GM18951 (cell line): ENCODE data around the gene GPHB5.
"Not testable (repeated sequence)": the region's sequence is repeated elsewhere in the genome, so short reads cannot be mapped to it uniquely, and the experiment has no call there.

Source experiments
- POLR2A ChIP-seq: IDR thresholded peaks from 4 replicates; pipeline ENCODE4 v1.6.1; 2011; ENCODE audit warnings: mild to moderate bottlenecking; ENCODE audit not compliant: insufficient read length, insufficient read depth; ENCODE audit errors: extremely low read depth
- in situ Hi-C: fragments of 300-500 bp; cut with MboI; formaldehyde crosslinking; loops from one replicate; pipeline ENCODE4 v1.12.0; 2022; ENCODE audit warnings: low sequenced_read_pairs, mixed read lengths, inconsistent platforms; ENCODE audit not compliant: unreplicated experiment

Gene GPHB5

GRCh38 chr14:63283884-63284248 is 34.9 kb downstream of the GPHB5 start:
- in situ Hi-C loops: no loop called here
- TF ChIP-seq POLR2A: no peak

- in situ Hi-C loops: no loop called here
- no peak for TF ChIP-seq POLR2A
These were observed 35.5 kb downstream of the GPHB5 start for GRCh38 chr14:63282997-63283883.

GRCh38 chr14:63279933-63280332 is 38.8 kb downstream of the GPHB5 start:
- in situ Hi-C loops: not testable (repeated sequence)

- in situ Hi-C loops: no loop called here
These were observed 41.0 kb downstream of the GPHB5 start for GRCh38 chr14:63277591-63278183.

GRCh38 chr14:63276492-63277342 is 42.0 kb downstream of the GPHB5 start:
- TF ChIP-seq POLR2A: no peak
- in situ Hi-C loops: no loop called here

More at GRCh38 chr14:63277591-63278183, 41.0 kb downstream of the GPHB5 start:
- TF ChIP-seq POLR2A: no peak

DNA sequence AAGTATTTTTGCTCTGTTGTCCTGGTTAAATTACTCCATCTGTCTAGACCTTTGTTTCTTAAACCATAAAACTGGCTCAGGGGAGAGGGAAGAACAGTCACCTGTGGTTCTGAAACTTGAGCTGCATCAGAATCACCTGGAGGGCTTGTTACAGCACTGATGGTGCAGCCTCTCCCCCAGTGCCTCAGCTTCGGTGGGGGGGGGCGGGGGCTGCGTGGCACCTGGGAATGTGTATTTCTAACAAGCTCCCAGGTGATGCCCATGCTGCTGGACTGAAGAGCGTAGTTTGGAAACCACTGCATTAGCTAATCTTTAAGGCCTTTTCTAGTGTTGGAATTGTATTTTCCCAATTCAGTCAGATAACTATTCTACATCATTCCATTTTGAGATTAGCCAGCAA is 42.7 kb downstream of the GPHB5 start:
- no peak for TF ChIP-seq POLR2A
- in situ Hi-C loops: no loop called here

GRCh38 chr14:63275611-63276010 is 43.1 kb downstream of the GPHB5 start:
- in situ Hi-C loops: no loop called here
- TF ChIP-seq POLR2A: no peak

GRCh38 chr14:63273717-63274655 is 44.7 kb downstream of the GPHB5 start:
- TF ChIP-seq POLR2A: no peak
- in situ Hi-C loops: loop anchor here (25.0 kb wide), 1 partner anchor 1112 kb away; no protein-coding TSS in a partner anchor

- no peak for TF ChIP-seq POLR2A
- in situ Hi-C loops: loop anchor here (25.0 kb wide), 1 partner anchor 1111 kb away; no protein-coding TSS in a partner anchor
These were observed 45.6 kb downstream of the GPHB5 start for GRCh38 chr14:63273129-63273528.

- no peak for TF ChIP-seq POLR2A
- in situ Hi-C loops: loop anchor here (25.0 kb wide), 1 partner anchor 1107 kb away; no protein-coding TSS in a partner anchor
These were observed 49.0 kb downstream of the GPHB5 start for GRCh38 chr14:63269561-63270225.

GRCh38 chr14:63268771-63269170 is 50.0 kb downstream of the GPHB5 start:
- in situ Hi-C loops: loop anchor here (25.0 kb wide), 1 partner anchor 1106 kb away; no protein-coding TSS in a partner anchor
- TF ChIP-seq POLR2A: no peak

DNA sequence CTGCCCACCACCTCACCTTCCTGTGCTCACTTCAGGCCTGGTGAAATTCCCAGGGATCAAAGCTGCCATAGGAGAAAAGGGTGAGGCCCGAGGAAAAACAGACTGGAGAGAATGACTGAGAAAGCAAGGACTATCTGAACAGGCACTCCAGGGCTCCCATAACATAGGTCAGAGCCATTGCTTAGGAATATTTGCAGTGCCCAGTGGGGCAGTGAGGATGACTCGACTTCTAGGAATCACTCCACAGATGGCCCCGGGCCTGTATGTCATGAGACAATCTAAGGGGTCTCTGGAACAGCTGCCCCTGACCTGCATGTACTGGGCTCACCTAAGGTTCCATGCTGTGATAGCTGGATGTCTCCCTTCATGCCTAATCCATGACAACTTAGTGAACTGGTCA is 51.6 kb downstream of the GPHB5 start:
- TF ChIP-seq POLR2A: no peak

More for the DNA sequence above, 51.6 kb downstream of the GPHB5 start:
- in situ Hi-C loops: loop anchor here (25.0 kb wide), 1 partner anchor 1105 kb away; no protein-coding TSS in a partner anchor
